GM23338 (cell line): Measurements from ENCODE around the gene ZNF665. TPM values are rescaled to one million over a fixed set of nuclear protein-coding genes. Genes with fewer than 3 reads are reported as not detected.

Experiments used
- ATAC-seq: fragments of 200-7000 bp; cut with Tn5 transposase; 3 replicates; pipeline ENCODE4 v1.9.1; 2020
- DNase-seq: peaks from one replicate; pipeline ENCODE4 v3.0.0-alpha.2; 2015; ENCODE audit warnings: low spot score
- H2AFZ ChIP-seq: fragments of 200-600 bp; sonication (generic); 2 replicates; pipeline ENCODE4 v1.8.0; 2016; ENCODE audit warnings: antibody characterized with exemption, mild to moderate bottlenecking, moderate library complexity
- H3F3A ChIP-seq: fragments of 200-600 bp; sonication (generic); replicated peaks from 2 replicates; pipeline ENCODE4 v1.8.0; 2017; ENCODE audit warnings: antibody characterized with exemption, mixed run types, low read depth
- H3K27ac ChIP-seq: fragments of 200-600 bp; sonication (generic); 2 replicates; pipeline ENCODE4 v1.6.1; 2016; ENCODE audit warnings: low read depth
- H3K27me3 ChIP-seq: fragments of 200-600 bp; sonication (generic); 2 replicates; pipeline ENCODE4 v1.8.0; 2016; ENCODE audit warnings: mild to moderate bottlenecking, mixed run types, moderate library complexity; ENCODE audit not compliant: insufficient read depth
- H3K36me3 ChIP-seq: fragments of 200-600 bp; sonication (generic); 2 replicates; pipeline ENCODE4 v1.8.0; 2016; ENCODE audit warnings: mild to moderate bottlenecking; ENCODE audit not compliant: insufficient read depth
- H3K4me1 ChIP-seq: fragments of 200-600 bp; sonication (generic); 2 replicates; pipeline ENCODE4 v1.8.0; 2016; ENCODE audit warnings: mild to moderate bottlenecking, moderate library complexity; ENCODE audit not compliant: insufficient read depth
- H3K4me2 ChIP-seq: fragments of 200-600 bp; sonication (generic); 2 replicates; pipeline ENCODE4 v1.7.1; 2017; ENCODE audit warnings: mixed run types
- H3K4me3 ChIP-seq: fragments of 200-600 bp; sonication (generic); 2 replicates; pipeline ENCODE4 v1.6.1; 2016; ENCODE audit warnings: mixed run types
- H3K79me2 ChIP-seq: fragments of 200-600 bp; sonication (generic); replicated peaks from 2 replicates; pipeline ENCODE4 v1.8.0; 2017; ENCODE audit warnings: mild to moderate bottlenecking; ENCODE audit not compliant: insufficient read depth
- H3K9me2 ChIP-seq: fragments of 200-600 bp; sonication (generic); 2 replicates; pipeline ENCODE4 v1.8.0; 2017; ENCODE audit not compliant: insufficient read depth
- H4K20me1 ChIP-seq: fragments of 200-600 bp; sonication (generic); replicated peaks from 2 replicates; pipeline ENCODE4 v1.8.0; 2017; ENCODE audit warnings: mild to moderate bottlenecking; ENCODE audit not compliant: insufficient read depth
- H3K27ac Mint-ChIP-seq: 2 replicates; pipeline ENCODE4 v1.8.0; 2020; ENCODE audit warnings: inconsistent platforms, mild to moderate bottlenecking, moderate library complexity, mixed read lengths
- H3K27me3 Mint-ChIP-seq: 3 replicates; pipeline ENCODE4 v1.8.0; 2022; ENCODE audit warnings: low read depth, mild to moderate bottlenecking, moderate library complexity, mixed read lengths, inconsistent platforms; ENCODE audit not compliant: insufficient read depth, poor library complexity
- H3K36me3 Mint-ChIP-seq: 3 replicates; pipeline ENCODE4 v1.8.0; 2021; ENCODE audit warnings: low read depth, mild to moderate bottlenecking, inconsistent platforms, moderate library complexity, mixed read lengths
- H3K4me1 Mint-ChIP-seq: 3 replicates; pipeline ENCODE4 v1.8.0; 2020; ENCODE audit warnings: mild to moderate bottlenecking, inconsistent platforms, mixed read lengths
- H3K4me3 Mint-ChIP-seq: 3 replicates; pipeline ENCODE4 v1.8.0; 2021; ENCODE audit warnings: moderate library complexity, mild to moderate bottlenecking, inconsistent platforms, mixed read lengths
- H3K9me3 Mint-ChIP-seq: 3 replicates; pipeline ENCODE4 v1.8.0; 2020; ENCODE audit warnings: moderate library complexity, mild to moderate bottlenecking, inconsistent platforms, mixed read lengths
- CREB1 ChIP-seq: fragments of 250-450 bp; sonication (Bioruptor Pico); IDR thresholded peaks from 2 replicates; pipeline ENCODE4 v1.5.0; 2020; ENCODE audit warnings: low read depth, mild to moderate bottlenecking, moderate library complexity
- ETS1 ChIP-seq: IDR thresholded peaks from 2 replicates; pipeline ENCODE4 v1.6.1; 2016; ENCODE audit warnings: antibody characterized with exemption
- EZH2 ChIP-seq: fragments of 200-600 bp; sonication (generic); IDR thresholded peaks from one replicate; pipeline ENCODE4 v1.8.0; 2017; ENCODE audit warnings: antibody characterized with exemption, mild to moderate bottlenecking, low read depth; ENCODE audit not compliant: unreplicated experiment
- EZH2phosphoT487 ChIP-seq: fragments of 200-600 bp; sonication (generic); IDR thresholded peaks from one replicate; pipeline ENCODE4 v1.8.1; 2018; ENCODE audit warnings: antibody characterized with exemption; ENCODE audit not compliant: unreplicated experiment
- JUNB ChIP-seq: IDR thresholded peaks from one replicate; pipeline ENCODE4 v1.6.1; 2016; ENCODE audit warnings: antibody characterized with exemption; ENCODE audit not compliant: unreplicated experiment
- NANOG ChIP-seq: IDR thresholded peaks from 2 replicates; pipeline ENCODE4 v1.6.1; 2016; ENCODE audit warnings: antibody characterized with exemption, borderline replicate concordance
- POLR2AphosphoS5 ChIP-seq: IDR thresholded peaks from 2 replicates; pipeline ENCODE4 v1.6.1; 2016; ENCODE audit warnings: antibody characterized with exemption, low read depth
- STAT1 ChIP-seq: IDR thresholded peaks from one replicate; pipeline ENCODE4 v1.6.1; 2016; ENCODE audit warnings: antibody characterized with exemption; ENCODE audit not compliant: unreplicated experiment
- ZNF331 ChIP-seq: fragments of 250-450 bp; sonication (Bioruptor Pico); IDR thresholded peaks from 2 replicates; pipeline ENCODE4 v1.5.0; 2020; ENCODE audit warnings: low read depth, mild to moderate bottlenecking, moderate library complexity
- polyA plus RNA-seq: library from polyadenylated mRNA; unstranded; fragments of >200 nt; fragmentation: Nextera tagmentation; extraction: Ambion mirVana; gene quantifications from 2 replicates; pipeline ENCODE4 v1.2.1, GENCODE V29; 2016
- total RNA-seq: library from RNA; depleted of rRNA; stranded (reverse); fragments of >200 nt; shearing (Covaris generic); gene quantifications from 2 replicates; pipeline ENCODE4 v1.2.3, GENCODE V29; 2014
- TF ChIP-seq, protein P1 (sequence below): IDR thresholded peaks from one replicate; pipeline ENCODE4 v1.6.1; 2018; ENCODE audit warnings: antibody characterized with exemption; ENCODE audit not compliant: unreplicated experiment
- TF ChIP-seq, protein P2 (sequence below), 2 experiments: fragments of 200-600 bp in 1 of 2; sonication (generic) in 1 of 2; conservative IDR thresholded peaks; 2 replicates each; pipeline versions ENCODE4 v1.5.1 to v1.6.1; 2016 to 2017; ENCODE audit warnings: antibody characterized with exemption in 2 of 2, low read depth in 2 of 2, mild to moderate bottlenecking in 2 of 2, moderate library complexity in 1 of 2

The ZNF665 gene
- total and polyA plus RNA-seq, 2 experiments from 2014 or later = 3.1 to 3.5 TPM

GRCh38 chr19:53140351-53140750, 52.8 kb downstream of the ZNF665 start (continued):
- TF ChIP-seq, protein P1, sequence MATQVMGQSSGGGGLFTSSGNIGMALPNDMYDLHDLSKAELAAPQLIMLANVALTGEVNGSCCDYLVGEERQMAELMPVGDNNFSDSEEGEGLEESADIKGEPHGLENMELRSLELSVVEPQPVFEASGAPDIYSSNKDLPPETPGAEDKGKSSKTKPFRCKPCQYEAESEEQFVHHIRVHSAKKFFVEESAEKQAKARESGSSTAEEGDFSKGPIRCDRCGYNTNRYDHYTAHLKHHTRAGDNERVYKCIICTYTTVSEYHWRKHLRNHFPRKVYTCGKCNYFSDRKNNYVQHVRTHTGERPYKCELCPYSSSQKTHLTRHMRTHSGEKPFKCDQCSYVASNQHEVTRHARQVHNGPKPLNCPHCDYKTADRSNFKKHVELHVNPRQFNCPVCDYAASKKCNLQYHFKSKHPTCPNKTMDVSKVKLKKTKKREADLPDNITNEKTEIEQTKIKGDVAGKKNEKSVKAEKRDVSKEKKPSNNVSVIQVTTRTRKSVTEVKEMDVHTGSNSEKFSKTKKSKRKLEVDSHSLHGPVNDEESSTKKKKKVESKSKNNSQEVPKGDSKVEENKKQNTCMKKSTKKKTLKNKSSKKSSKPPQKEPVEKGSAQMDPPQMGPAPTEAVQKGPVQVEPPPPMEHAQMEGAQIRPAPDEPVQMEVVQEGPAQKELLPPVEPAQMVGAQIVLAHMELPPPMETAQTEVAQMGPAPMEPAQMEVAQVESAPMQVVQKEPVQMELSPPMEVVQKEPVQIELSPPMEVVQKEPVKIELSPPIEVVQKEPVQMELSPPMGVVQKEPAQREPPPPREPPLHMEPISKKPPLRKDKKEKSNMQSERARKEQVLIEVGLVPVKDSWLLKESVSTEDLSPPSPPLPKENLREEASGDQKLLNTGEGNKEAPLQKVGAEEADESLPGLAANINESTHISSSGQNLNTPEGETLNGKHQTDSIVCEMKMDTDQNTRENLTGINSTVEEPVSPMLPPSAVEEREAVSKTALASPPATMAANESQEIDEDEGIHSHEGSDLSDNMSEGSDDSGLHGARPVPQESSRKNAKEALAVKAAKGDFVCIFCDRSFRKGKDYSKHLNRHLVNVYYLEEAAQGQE = no peak
- TF ChIP-seq ZNF331 (no peak), NANOG (no peak)
- TF ChIP-seq, protein P2, sequence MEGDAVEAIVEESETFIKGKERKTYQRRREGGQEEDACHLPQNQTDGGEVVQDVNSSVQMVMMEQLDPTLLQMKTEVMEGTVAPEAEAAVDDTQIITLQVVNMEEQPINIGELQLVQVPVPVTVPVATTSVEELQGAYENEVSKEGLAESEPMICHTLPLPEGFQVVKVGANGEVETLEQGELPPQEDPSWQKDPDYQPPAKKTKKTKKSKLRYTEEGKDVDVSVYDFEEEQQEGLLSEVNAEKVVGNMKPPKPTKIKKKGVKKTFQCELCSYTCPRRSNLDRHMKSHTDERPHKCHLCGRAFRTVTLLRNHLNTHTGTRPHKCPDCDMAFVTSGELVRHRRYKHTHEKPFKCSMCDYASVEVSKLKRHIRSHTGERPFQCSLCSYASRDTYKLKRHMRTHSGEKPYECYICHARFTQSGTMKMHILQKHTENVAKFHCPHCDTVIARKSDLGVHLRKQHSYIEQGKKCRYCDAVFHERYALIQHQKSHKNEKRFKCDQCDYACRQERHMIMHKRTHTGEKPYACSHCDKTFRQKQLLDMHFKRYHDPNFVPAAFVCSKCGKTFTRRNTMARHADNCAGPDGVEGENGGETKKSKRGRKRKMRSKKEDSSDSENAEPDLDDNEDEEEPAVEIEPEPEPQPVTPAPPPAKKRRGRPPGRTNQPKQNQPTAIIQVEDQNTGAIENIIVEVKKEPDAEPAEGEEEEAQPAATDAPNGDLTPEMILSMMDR (conservative IDR thresholded peaks at IDR 0.05; ENCODE audit: low read depth in 2 of 2) = no peak

DNA sequence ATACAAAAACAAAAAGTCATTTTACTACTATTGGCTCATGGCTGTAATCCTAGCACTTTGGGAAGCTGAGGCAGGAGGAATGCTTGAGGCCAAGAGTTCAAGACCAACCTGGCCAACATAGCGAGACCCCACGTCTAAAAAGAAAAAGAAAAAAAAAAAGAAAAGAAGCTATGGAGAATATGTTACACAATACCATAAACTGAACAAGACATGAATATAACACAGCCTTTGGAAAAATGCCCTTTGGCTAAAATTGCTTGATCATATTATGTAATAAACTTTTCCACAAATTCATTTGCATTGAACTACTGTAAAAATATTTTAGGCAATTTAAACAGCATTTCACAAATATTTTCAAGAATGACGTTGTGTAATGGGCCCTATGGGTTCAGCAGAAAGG, 56.7 kb downstream of the ZNF665 start:
- peaks cover 37% of the 10 kb centered on the region for H3K36me3 Mint-ChIP-seq
- Histone ChIP-seq H3K4me3 (no peak overlapping the region), H3K36me3 (peaks cover 9% of the 10 kb centered on the region; the same call in 1 of the 2 replicates), H3K27me3 (peaks cover 7% of the 10 kb centered on the region; the same call in 1 of the 2 replicates), H4K20me1 (no peaks in the 10 kb centered on the region), H3K79me2 (peaks cover 4% of the 10 kb centered on the region; the same call in 1 of the 2 replicates), H3F3A (0 out of 2 replicates have a peak, but pooled peaks cover 3% of the 10 kb centered on the region), H2AFZ (no peak overlapping the region), H3K4me2 (no peak overlapping the region), H3K9me2 (0 out of 2 replicates have a peak, but pooled peaks cover 3% of the 10 kb centered on the region), H3K4me1 (peaks cover 13% of the 10 kb centered on the region), H3K27ac (no peak overlapping the region)
- DNase-seq (no peak), ATAC-seq (no peak)
- H3K27me3 Mint-ChIP-seq = peaks cover 18% of the 10 kb centered on the region
- peaks cover 48% of the 10 kb centered on the region for H3K9me3 Mint-ChIP-seq
- H3K4me1 Mint-ChIP-seq = peaks cover 13% of the 10 kb centered on the region
- H3K4me3 Mint-ChIP-seq = no peak overlapping the region
- H3K27ac Mint-ChIP-seq = no peak overlapping the region
- no peak for TF ChIP-seq STAT1
- TF ChIP-seq JUNB = no peak
- no peak for TF ChIP-seq POLR2AphosphoS5
- TF ChIP-seq, protein P2 (conservative IDR thresholded peaks at IDR 0.05; ENCODE audit: low read depth in 2 of 2) = no peak
- TF ChIP-seq NANOG = no peak
- TF ChIP-seq EZH2 = no peak
- no peak for TF ChIP-seq ETS1
- TF ChIP-seq, protein P1 = no peak
- TF ChIP-seq CREB1 (CRISPR knock-in tag) = no peak
- TF ChIP-seq EZH2phosphoT487 = no peak
